ENCODE measurements around the gene DLL1.
A peak's percentile ranks its signal among the peaks of the same experiment; 100 is the strongest.

The DLL1 gene

GRCh38 chr6:170237999-170238740, 52.7 kb downstream of the DLL1 start:
- Mint-ChIP-seq H3K9me3 (no peaks in the 10 kb centered on the region), H3K36me3 (ENCODE audit: low read depth) (no peaks in the 10 kb centered on the region), H3K4me1 (peaks cover 26% of the 10 kb centered on the region), H3K4me3 (no peak overlapping the region), H3K27ac (no peak overlapping the region), H3K27me3 (ENCODE audit: low read depth) (peaks cover 39% of the 10 kb centered on the region)
- no peak for TF ChIP-seq CTCF (IDR thresholded peaks at IDR 0.05; ENCODE audit: unreplicated experiment in 3 of 3)

DNA sequence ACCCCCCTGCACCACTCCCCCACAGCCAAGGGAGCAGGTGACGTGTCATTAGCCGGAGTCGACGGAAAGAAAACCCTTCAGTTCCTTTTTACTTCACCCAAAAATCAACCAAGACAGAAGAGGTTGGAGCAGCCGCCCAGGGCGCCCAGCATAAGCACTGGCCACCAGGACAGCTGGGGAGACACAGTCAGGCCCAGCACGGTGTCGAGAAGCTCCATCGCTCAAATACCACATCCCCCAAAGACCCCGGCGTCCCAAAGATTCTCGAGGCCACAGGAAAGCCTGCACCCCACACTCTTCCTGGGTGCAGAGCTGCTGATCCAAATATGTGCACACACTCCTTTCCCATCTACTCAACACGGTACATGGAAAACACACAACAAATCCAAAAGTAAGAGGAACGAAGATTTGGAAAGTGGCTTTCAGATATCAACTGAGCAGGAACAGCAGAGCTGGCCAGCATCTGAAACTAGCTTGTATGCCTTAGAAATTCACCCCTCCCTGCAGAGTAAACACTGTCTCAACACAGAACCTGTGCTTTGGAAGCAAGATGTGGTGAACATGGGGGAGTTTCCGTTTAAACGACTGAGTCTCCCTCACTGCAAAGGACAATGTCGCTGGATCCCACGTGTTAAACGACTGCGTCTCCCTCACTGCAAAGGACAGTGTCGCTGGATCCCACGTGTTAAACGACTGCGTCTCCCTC, 54.6 kb downstream of the DLL1 start:
- Mint-ChIP-seq H3K4me1 (peaks cover 31% of the 10 kb centered on the region), H3K27ac (peak overlapping the region in 1 of 3 experiments; percentile 15), H3K27me3 (ENCODE audit: low read depth) (peaks cover 46% of the 10 kb centered on the region), H3K36me3 (ENCODE audit: low read depth) (no peaks in the 10 kb centered on the region), H3K4me3 (no peak overlapping the region), H3K9me3 (no peaks in the 10 kb centered on the region)
- no peak for TF ChIP-seq CTCF (IDR thresholded peaks at IDR 0.05; ENCODE audit: unreplicated experiment in 3 of 3)

DNA sequence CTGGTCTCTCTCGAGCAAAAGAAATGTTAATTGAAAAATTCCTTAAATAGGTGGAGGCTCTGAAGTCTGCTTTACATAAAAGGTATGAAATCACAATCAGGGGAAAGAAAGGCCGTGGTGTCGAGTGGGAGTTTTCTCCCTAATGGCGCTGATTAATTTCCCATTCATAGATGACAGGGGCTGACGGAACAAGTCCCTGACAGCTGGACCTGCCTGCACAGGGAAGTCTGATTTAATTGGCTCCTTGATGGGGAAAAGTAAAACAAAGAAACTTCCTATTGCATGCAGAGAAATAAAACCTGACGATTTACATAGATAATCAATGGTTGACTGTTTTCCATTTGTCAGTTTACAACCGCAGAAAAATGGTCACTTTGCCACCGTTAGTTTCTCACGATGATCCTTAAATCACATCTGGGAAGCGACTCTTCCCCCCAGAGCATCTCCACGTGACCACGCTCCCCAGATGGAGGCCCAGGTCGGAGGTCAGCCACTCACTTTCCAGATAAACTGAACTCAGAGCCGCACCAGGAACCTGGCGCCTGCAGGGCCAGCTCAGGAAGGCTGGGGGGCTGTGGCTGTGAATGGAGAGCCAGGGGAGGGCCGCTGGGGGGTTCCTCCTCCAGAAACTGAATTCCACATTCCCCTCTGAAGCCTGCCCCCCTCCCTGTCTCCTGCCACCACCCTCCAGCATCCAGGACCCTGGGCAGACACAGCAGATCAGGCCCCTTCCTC, 55.3 kb downstream of the DLL1 start:
- Mint-ChIP-seq H3K27ac (no peak overlapping the region), H3K4me1 (peaks cover 38% of the 10 kb centered on the region), H3K36me3 (ENCODE audit: low read depth) (no peaks in the 10 kb centered on the region), H3K27me3 (ENCODE audit: low read depth) (peaks cover 51% of the 10 kb centered on the region), H3K9me3 (no peaks in the 10 kb centered on the region), H3K4me3 (no peak overlapping the region)
- no peak for TF ChIP-seq CTCF (IDR thresholded peaks at IDR 0.05; ENCODE audit: unreplicated experiment in 3 of 3)

GRCh38 chr6:170234419-170234818, 56.5 kb downstream of the DLL1 start:
- H3K9me3 Mint-ChIP-seq: no peaks in the 10 kb centered on the region
- H3K4me1 Mint-ChIP-seq: peaks cover 46% of the 10 kb centered on the region
- no peak overlapping the region for H3K27ac Mint-ChIP-seq
- peaks cover 52% of the 10 kb centered on the region for H3K27me3 Mint-ChIP-seq (ENCODE audit: low read depth)
- no peak overlapping the region for H3K4me3 Mint-ChIP-seq
- TF ChIP-seq CTCF (IDR thresholded peaks at IDR 0.05; ENCODE audit: unreplicated experiment in 3 of 3): no peak
- H3K36me3 Mint-ChIP-seq (ENCODE audit: low read depth): no peaks in the 10 kb centered on the region

DNA sequence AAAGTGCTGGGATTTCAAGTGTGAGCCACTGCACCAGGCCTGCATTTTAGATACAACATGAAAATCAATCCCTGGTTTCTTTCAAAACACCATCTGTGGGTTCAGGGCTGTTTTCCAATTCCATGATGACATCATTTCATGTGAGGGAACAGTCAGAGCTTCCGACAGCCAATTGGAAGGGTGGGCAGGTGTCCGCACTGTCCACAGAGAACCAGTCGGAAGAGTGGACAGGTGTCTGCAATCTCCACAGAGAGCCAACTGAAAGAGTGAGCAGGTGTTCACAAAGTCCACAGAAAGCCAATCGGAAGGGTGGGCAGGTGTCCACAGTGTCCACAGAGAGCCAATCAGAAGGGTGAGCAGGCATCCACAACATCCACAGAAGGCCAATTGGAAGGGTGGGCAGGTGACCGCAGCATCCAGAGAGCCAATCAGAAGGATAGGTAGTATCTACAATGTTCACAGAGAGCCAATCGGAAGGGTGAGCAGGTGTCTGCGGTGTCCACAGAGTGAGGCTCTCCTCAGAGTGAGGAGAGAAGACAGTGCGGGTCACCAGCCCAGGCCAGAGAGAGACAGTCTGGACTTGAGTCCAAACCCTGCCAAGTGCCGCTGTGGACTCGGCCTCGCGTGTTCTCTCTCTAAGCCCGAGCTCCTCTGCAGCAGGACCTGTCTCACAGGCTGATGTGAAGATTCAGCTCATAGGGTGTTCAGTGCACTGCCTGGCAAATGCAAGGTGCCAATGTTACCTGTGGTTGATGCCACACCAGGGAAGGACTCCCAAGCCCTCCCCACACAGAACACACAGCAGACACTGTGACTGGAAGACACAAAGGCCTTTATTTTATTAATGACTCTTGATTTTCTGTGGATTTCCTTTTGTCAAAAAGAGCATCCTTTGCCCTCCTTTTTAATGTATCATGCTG, 57.3 kb downstream of the DLL1 start:
- Mint-ChIP-seq H3K4me3 (no peak overlapping the region), H3K27ac (no peak overlapping the region), H3K9me3 (no peaks in the 10 kb centered on the region), H3K36me3 (ENCODE audit: low read depth) (no peaks in the 10 kb centered on the region), H3K27me3 (ENCODE audit: low read depth) (peaks cover 56% of the 10 kb centered on the region), H3K4me1 (peaks cover 50% of the 10 kb centered on the region)
- no peak for TF ChIP-seq CTCF (IDR thresholded peaks at IDR 0.05; ENCODE audit: unreplicated experiment in 3 of 3)
